GM18505 (cell line): ENCODE data around the gene PCDHGA1.

Source experiments
- ATAC-seq: cut with Tn5 transposase; IDR thresholded peaks from one replicate; pipeline ENCODE4 v1.9.1; 2021; ENCODE audit not compliant: unreplicated experiment
- POLR2A ChIP-seq: IDR thresholded peaks from 4 replicates; pipeline ENCODE4 v1.6.1; 2011; ENCODE audit warnings: borderline replicate concordance; ENCODE audit not compliant: insufficient read depth, insufficient read length; ENCODE audit errors: extremely low read depth

Gene PCDHGA1

DNA sequence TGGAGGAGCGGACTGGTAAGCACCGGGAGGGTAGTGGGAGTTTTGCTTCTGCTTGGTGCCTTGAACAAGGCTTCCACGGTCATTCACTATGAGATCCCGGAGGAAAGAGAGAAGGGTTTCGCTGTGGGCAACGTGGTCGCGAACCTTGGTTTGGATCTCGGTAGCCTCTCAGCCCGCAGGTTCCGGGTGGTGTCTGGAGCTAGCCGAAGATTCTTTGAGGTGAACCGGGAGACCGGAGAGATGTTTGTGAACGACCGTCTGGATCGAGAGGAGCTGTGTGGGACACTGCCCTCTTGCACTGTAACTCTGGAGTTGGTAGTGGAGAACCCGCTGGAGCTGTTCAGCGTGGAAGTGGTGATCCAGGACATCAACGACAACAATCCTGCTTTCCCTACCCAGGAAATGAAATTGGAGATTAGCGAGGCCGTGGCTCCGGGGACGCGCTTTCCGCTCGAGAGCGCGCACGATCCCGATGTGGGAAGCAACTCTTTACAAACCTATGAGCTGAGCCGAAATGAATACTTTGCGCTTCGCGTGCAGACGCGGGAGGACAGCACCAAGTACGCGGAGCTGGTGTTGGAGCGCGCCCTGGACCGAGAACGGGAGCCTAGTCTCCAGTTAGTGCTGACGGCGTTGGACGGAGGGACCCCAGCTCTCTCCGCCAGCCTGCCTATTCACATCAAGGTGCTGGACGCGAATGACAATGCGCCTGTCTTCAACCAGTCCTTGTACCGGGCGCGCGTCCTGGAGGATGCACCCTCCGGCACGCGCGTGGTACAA lies 146.0 kb downstream of the PCDHGA1 start:
- no peak for TF ChIP-seq POLR2A
- ATAC-seq: peak; percentile 30

DNA sequence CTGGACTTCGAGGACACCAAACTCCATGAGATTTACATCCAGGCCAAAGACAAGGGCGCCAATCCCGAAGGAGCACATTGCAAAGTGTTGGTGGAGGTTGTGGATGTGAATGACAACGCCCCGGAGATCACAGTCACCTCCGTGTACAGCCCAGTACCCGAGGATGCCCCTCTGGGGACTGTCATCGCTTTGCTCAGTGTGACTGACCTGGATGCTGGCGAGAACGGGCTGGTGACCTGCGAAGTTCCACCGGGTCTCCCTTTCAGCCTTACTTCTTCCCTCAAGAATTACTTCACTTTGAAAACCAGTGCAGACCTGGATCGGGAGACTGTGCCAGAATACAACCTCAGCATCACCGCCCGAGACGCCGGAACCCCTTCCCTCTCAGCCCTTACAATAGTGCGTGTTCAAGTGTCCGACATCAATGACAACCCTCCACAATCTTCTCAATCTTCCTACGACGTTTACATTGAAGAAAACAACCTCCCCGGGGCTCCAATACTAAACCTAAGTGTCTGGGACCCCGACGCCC lies 146.8 kb downstream of the PCDHGA1 start:
- no peak for TF ChIP-seq POLR2A
- no peak for ATAC-seq

DNA sequence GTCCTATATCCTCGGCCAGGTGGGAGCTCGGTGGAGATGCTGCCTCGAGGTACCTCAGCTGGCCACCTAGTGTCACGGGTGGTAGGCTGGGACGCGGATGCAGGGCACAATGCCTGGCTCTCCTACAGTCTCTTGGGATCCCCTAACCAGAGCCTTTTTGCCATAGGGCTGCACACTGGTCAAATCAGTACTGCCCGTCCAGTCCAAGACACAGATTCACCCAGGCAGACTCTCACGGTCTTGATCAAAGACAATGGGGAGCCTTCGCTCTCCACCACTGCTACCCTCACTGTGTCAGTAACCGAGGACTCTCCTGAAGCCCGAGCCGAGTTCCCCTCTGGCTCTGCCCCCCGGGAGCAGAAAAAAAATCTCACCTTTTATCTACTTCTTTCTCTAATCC lies 147.5 kb downstream of the PCDHGA1 start:
- no peak for TF ChIP-seq POLR2A
- no peak for ATAC-seq

DNA sequence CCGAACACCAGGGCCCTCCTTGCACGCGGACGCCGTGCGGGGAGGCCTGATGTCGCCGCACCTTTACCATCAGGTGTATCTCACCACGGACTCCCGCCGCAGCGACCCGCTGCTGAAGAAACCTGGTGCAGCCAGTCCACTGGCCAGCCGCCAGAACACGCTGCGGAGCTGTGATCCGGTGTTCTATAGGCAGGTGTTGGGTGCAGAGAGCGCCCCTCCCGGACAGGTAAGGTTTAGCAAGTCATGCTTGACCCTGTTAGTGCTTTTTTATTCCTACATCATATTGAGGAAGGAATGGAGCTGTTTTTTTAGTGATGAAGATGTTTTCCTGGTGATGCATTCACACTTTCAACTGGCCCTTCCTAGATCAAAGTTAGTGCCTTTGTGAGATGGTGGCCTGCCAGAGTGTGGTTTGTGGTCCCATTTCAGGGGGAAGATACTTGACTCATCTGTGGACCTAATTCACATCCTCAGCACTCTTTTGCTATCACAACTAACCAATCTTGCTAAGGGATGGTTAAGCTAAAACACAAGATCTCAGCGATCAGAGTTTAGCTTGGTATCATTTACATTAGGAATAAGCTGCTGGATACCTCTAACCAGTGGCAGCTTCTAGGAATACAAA lies 148.1 kb downstream of the PCDHGA1 start:
- no peak for TF ChIP-seq POLR2A
- ATAC-seq: no peak

DNA sequence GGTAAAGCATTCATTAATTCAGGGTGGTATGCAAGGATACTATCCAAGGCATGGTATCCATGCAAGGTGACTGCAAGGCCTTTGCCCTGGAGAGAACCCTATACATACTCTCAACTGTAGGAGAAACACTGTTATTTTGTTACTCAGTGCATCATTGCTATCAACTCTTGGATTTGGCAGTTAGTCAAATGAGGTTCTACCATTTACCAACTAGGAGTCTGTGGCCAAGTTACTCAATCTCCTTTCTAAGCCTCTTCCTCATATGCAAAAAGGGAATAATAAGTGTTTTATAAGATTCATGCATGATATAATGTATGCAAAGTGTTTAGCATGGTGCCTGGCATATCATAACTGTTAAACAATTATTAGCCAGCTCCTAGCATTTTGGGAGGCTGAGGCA lies 149.5 kb downstream of the PCDHGA1 start:
- no peak for ATAC-seq
- no peak for TF ChIP-seq POLR2A

DNA sequence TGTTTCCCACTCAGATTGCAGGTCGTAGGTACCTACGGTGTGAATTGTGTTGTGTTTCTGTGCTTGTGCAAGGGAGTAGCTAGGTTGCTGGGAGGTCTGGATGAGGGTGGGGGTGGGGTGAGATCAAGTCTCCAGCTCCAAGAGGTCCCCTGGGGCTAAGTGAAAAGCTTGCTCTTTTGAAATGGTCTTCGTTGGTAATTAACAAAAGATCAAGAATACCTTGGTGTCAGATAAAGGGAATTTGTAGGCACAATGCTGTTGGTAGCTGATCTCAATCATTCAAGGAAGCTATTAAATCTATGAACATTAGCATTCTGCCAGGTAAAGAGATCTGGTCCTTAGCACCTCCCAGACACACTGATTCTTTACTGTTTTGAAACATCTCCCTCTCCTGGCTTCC lies 153.6 kb downstream of the PCDHGA1 start:
- no peak for TF ChIP-seq POLR2A
- ATAC-seq: no peak

DNA sequence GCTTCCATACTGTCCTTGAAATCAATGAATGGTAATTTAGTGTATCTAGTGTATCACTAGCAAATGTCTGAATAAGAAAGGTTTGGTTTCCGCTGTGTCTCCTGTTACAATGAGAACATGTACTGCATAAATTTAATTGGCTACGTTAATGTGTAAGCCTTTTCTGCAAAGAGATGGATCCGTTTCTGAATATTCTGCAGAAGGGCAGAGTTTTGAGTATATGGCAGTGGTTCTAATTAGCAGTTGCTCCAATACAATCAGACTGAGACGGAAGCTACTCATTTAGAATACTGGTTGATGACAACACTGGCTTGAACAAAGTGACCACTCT lies 154.0 kb downstream of the PCDHGA1 start:
- ATAC-seq: no peak
- TF ChIP-seq POLR2A: no peak

- peak; percentile 39 for ATAC-seq
- TF ChIP-seq POLR2A: no peak
Observed at GRCh38 chr5:141484641-141485311, 154.5 kb downstream of the PCDHGA1 start, which contains the start of gene PCDHGC4. Gene PCDHGC4, plus strand, starts transcription at chr5:141485030. Its CDS starts 144 bp downstream, at chr5:141485174.

DNA sequence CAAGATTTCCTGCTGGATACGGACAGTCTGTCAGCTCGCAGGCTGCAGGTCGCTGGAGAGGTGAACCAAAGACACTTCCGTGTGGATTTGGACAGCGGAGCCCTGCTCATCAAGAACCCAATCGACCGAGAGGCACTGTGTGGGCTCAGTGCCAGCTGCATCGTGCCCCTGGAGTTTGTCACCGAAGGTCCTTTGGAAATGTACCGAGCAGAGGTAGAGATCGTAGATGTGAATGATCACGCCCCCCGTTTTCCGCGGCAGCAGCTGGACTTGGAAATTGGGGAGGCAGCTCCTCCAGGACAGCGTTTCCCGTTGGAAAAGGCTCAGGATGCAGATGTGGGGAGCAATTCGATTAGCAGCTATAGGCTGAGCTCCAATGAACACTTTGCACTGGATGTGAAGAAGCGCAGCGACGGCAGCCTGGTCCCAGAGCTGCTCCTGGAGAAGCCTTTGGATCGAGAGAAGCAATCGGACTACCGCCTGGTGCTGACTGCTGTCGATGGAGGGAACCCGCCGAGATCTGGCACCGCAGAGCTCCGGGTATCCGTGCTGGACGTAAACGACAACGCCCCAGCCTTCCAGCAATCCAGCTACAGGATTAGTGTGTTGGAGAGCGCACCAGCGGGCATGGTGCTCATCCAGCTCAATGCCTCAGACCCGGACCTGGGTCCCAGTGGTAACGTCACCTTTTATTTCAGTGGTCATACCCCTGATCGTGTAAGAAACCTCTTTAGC lies 155.2 kb downstream of the PCDHGA1 start:
- no peak for ATAC-seq
- TF ChIP-seq POLR2A: no peak

GRCh38 chr5:141486091-141486490 lies 155.8 kb downstream of the PCDHGA1 start:
- ATAC-seq: no peak

GRCh38 chr5:141487131-141487530 lies 156.8 kb downstream of the PCDHGA1 start:
- no peak for ATAC-seq
- TF ChIP-seq POLR2A: no peak

More at GRCh38 chr5:141486091-141486490, 155.8 kb downstream of the PCDHGA1 start:
- TF ChIP-seq POLR2A: no peak

DNA sequence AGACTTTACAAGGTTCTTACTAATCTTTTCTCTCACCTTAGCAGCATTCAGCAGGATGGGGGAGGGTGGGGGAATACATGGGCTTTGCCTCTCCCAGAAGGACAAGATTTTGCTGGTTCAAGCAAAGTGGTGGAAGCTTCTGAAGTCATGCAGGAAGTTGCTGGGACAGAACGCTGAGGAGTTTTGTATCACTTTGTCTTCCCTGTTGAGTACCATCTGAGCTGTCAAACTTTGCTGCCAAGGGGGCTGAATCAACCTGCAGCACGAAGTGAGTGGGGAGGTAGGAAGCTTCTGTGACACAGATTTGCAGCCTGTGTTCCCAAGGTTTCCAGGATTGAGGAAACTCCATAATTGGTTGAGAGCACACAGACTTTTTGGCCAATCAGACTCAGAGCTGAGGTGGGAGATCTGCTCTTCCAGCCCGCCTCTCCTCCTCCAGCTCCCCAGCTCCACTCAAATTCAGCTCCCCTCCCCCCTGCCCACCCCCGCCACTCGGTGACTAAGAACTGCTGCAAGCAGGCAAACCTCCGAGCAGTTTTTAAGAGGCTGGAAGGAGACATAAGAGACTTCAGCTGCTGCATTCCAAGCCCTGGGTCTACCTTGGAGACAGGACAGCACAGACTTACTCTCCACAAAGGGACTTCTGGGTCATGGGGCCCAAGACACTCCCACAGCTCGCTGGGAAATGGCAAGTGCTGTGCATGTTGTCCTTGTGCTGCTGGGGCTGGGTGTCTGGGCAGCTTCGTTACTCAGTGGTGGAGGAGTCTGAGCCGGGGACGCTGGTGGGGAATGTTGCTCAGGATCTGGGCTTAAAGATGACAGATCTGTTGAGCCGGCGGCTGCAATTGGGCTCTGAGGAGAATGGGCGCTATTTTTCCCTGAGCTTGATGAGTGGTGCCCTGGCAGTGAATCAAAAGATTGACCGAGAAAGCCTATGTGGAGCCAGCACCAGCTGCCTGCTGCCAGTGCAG lies 158.6 kb downstream of the PCDHGA1 start, which contains the start of gene PCDHGC5:
Gene PCDHGC5, plus strand, starts transcription at position 491 of the 971 bp plus-strand sequence. Its CDS starts 160 bp downstream, at position 651.
- no peak for ATAC-seq
- TF ChIP-seq POLR2A: no peak
